Measurements from ENCODE around the gene STBD1.

The STBD1 gene

DNA sequence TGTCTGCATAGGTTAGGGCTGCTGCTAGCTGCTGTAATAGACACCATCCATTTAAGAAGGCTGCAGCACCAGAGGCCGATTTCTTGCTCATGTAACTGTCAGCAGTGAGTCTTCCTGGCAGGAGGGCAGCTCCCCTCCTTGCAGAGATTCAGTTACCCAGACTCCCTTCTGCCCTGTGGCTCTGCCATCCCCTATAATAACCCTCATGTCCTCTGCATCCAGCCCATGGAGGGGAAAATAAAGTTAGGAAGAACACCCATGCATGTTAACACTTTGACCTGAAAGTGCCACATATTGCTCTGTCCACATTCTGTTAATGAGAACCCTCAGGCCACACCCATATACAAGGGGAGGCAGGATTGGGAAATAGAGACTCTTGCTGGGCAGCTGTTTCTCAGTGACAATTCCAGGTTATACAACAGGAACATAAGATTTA is 5.4 kb downstream of the STBD1 start:
- no peak overlapping the region for H2AFZ ChIP-seq (ENCODE audit: insufficient read depth, low read length, poor library complexity)
- peaks cover 3 to 4% of the 10 kb centered on the region in 2 experiments for H3K36me3 ChIP-seq (ENCODE audit: control insufficient read depth in 1 of 2, insufficient read depth in 2 of 2, low read length in 2 of 2)
- H3K79me2 ChIP-seq (ENCODE audit: control insufficient read depth, insufficient read depth, low read length, poor library complexity): peaks cover under 1% of the 10 kb centered on the region
- no peak overlapping the region for H2BK120ac ChIP-seq (ENCODE audit: insufficient read depth, low read length, poor library complexity)
- no peak overlapping the region for H3K9ac ChIP-seq (ENCODE audit: low read length)
- H3K4ac ChIP-seq (ENCODE audit: low read depth, low read length): no peak overlapping the region
- H3K79me1 ChIP-seq (ENCODE audit: low read length): peaks cover 2% of the 10 kb centered on the region
- H4K8ac ChIP-seq (ENCODE audit: low read depth, low read length): no peak overlapping the region
- no peak overlapping the region for H4K12ac ChIP-seq (ENCODE audit: low read depth, low read length)
- no peak overlapping the region for H3K18ac ChIP-seq (ENCODE audit: low read length)
- no peak overlapping the region for H3K14ac ChIP-seq (ENCODE audit: low read length)
- no peak overlapping the region for H2BK5ac ChIP-seq (ENCODE audit: low read depth, low read length, poor library complexity)
- peaks cover 6% of the 10 kb centered on the region in 2 experiments for H3K4me1 ChIP-seq (ENCODE audit: control insufficient read depth in 1 of 2, insufficient read depth in 2 of 2, low read length in 2 of 2)
- H3K23ac ChIP-seq (ENCODE audit: low read length): no peak overlapping the region
- no peak overlapping the region for H3K4me3 ChIP-seq (ENCODE audit: low read depth, low read length)
- no peak overlapping the region for H2AK5ac ChIP-seq (ENCODE audit: low read length)
- peaks cover 4% of the 10 kb centered on the region for H3K9me3 ChIP-seq (ENCODE audit: insufficient read depth, low read depth, low read length)
- no peak overlapping the region for H3K27ac ChIP-seq (ENCODE audit: low read depth, low read length)
- H3K27me3 ChIP-seq (ENCODE audit: insufficient read depth, low read length): no peaks in the 10 kb centered on the region
- no peak overlapping the region for H2BK12ac ChIP-seq (ENCODE audit: low read length)
- peak in 1 of 2 donors; percentile 52 for DNase-seq
- no peak overlapping the region for H4K91ac ChIP-seq (ENCODE audit: low read depth, low read length)
- no peak overlapping the region for H3K4me2 ChIP-seq (ENCODE audit: low read length)
- no CpG with 5 or more reads among the region's 1 CpG for WGBS (ENCODE audit: extremely low coverage, insufficient coverage, insufficient read length)

- H3K18ac ChIP-seq (ENCODE audit: low read length): no peak overlapping the region
- no peak overlapping the region for H2BK5ac ChIP-seq (ENCODE audit: low read depth, low read length, poor library complexity)
- H2BK12ac ChIP-seq (ENCODE audit: low read length): no peak overlapping the region
- no peak overlapping the region for H3K4me2 ChIP-seq (ENCODE audit: low read length)
- H3K9me3 ChIP-seq (ENCODE audit: insufficient read depth, low read depth, low read length): peaks cover 4% of the 10 kb centered on the region
- H3K27ac ChIP-seq (ENCODE audit: low read depth, low read length): no peak overlapping the region
- H4K8ac ChIP-seq (ENCODE audit: low read depth, low read length): no peak overlapping the region
- peaks cover 1 to 2% of the 10 kb centered on the region in 2 experiments for H3K4me1 ChIP-seq (ENCODE audit: control insufficient read depth in 1 of 2, insufficient read depth in 2 of 2, low read length in 2 of 2)
- no peak overlapping the region for H4K91ac ChIP-seq (ENCODE audit: low read depth, low read length)
- H3K36me3 ChIP-seq (ENCODE audit: control insufficient read depth in 1 of 2, insufficient read depth in 2 of 2, low read length in 2 of 2): peaks cover 3 to 4% of the 10 kb centered on the region in 2 experiments
- H2AK5ac ChIP-seq (ENCODE audit: low read length): no peak overlapping the region
- H3K4ac ChIP-seq (ENCODE audit: low read depth, low read length): no peak overlapping the region
- no peaks in the 10 kb centered on the region for H3K27me3 ChIP-seq (ENCODE audit: insufficient read depth, low read length)
- no peak overlapping the region for H3K14ac ChIP-seq (ENCODE audit: low read length)
- no peak overlapping the region for H3K23ac ChIP-seq (ENCODE audit: low read length)
- H3K79me2 ChIP-seq (ENCODE audit: control insufficient read depth, insufficient read depth, low read length, poor library complexity): no peaks in the 10 kb centered on the region
- no peak overlapping the region for H4K12ac ChIP-seq (ENCODE audit: low read depth, low read length)
- H3K79me1 ChIP-seq (ENCODE audit: low read length): no peaks in the 10 kb centered on the region
- H3K9ac ChIP-seq (ENCODE audit: low read length): no peak overlapping the region
- no peak for DNase-seq
- no CpG with 5 or more reads among the region's 1 CpG for WGBS (ENCODE audit: extremely low coverage, insufficient coverage, insufficient read length)
- no peak overlapping the region for H3K4me3 ChIP-seq (ENCODE audit: low read depth, low read length)
- H2AFZ ChIP-seq (ENCODE audit: insufficient read depth, low read length, poor library complexity): no peak overlapping the region
- no peak overlapping the region for H2BK120ac ChIP-seq (ENCODE audit: insufficient read depth, low read length, poor library complexity)
Observed at GRCh38 chr4:76312457-76312856, 5.9 kb downstream of the STBD1 start.

DNA sequence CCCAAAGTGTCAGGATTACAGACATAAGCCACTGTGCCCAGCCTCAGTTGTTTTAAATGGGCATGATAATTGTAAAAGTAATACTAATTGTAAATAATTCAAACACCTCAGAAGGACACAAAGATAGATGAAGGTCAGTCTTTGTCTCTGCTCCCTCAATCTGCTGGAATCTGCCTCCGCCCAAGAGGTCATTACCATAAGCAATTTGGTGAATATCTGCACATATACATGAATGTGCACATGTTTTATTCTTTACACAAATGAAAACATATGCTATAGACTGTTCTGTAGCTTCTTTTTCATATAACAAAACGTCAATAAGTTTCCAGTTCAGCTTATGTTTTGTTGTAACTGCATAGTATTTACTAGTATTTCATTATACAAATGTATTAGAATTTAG is 7.0 kb downstream of the STBD1 start:
- no peak overlapping the region for H2AFZ ChIP-seq (ENCODE audit: insufficient read depth, low read length, poor library complexity)
- no peak overlapping the region for H3K4me2 ChIP-seq (ENCODE audit: low read length)
- H3K14ac ChIP-seq (ENCODE audit: low read length): no peak overlapping the region
- H3K9me3 ChIP-seq (ENCODE audit: insufficient read depth, low read depth, low read length): peaks cover 4% of the 10 kb centered on the region
- no peaks in the 10 kb centered on the region for H3K27me3 ChIP-seq (ENCODE audit: insufficient read depth, low read length)
- no peak overlapping the region for H3K4me3 ChIP-seq (ENCODE audit: low read depth, low read length)
- peaks cover 3 to 4% of the 10 kb centered on the region in 2 experiments for H3K36me3 ChIP-seq (ENCODE audit: control insufficient read depth in 1 of 2, insufficient read depth in 2 of 2, low read length in 2 of 2)
- H2BK120ac ChIP-seq (ENCODE audit: insufficient read depth, low read length, poor library complexity): no peak overlapping the region
- H2BK5ac ChIP-seq (ENCODE audit: low read depth, low read length, poor library complexity): no peak overlapping the region
- peaks cover 0 to 1% of the 10 kb centered on the region in 2 experiments for H3K4me1 ChIP-seq (ENCODE audit: control insufficient read depth in 1 of 2, insufficient read depth in 2 of 2, low read length in 2 of 2)
- no peak overlapping the region for H4K8ac ChIP-seq (ENCODE audit: low read depth, low read length)
- WGBS (ENCODE audit: extremely low coverage, insufficient coverage, insufficient read length): no CpG with 5 or more reads among the region's 2 CpGs
- H2AK5ac ChIP-seq (ENCODE audit: low read length): no peak overlapping the region
- no peaks in the 10 kb centered on the region for H3K79me1 ChIP-seq (ENCODE audit: low read length)
- H4K12ac ChIP-seq (ENCODE audit: low read depth, low read length): no peak overlapping the region
- H4K91ac ChIP-seq (ENCODE audit: low read depth, low read length): no peak overlapping the region
- no peak overlapping the region for H3K23ac ChIP-seq (ENCODE audit: low read length)
- no peak overlapping the region for H3K18ac ChIP-seq (ENCODE audit: low read length)
- H3K4ac ChIP-seq (ENCODE audit: low read depth, low read length): no peak overlapping the region
- no peak overlapping the region for H3K9ac ChIP-seq (ENCODE audit: low read length)
- H2BK12ac ChIP-seq (ENCODE audit: low read length): no peak overlapping the region
- DNase-seq: no peak
- no peaks in the 10 kb centered on the region for H3K79me2 ChIP-seq (ENCODE audit: control insufficient read depth, insufficient read depth, low read length, poor library complexity)
- H3K27ac ChIP-seq (ENCODE audit: low read depth, low read length): no peak overlapping the region

DNA sequence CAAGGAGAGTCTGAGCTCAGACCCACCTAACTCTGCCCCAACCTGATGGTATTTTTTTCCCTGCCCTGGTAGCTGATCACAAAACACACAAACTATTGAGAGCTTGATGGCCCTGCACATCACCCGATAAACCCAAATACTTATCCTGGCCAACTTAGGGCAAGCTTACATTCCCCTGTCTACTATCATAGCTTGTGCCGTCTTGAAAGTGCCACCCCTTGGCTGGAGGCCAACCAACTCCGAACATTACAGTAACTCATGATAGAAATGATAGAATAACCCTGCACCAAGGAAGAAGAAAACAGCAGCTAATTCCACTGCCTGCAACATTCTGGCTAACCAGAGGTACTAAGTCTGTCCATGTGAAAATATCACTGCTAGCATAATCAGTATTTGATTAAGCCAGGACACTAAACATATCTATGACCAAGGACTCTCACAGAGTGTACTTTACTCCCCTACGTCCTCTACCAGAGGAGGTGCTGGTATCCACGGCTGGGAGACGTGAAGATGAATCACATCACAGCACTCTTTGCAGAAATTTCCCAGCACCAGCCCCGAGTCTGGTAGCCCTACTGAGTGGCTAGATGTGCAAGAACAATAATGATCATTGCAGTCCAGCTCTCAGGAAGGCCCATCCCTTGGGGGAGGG is 8.9 kb downstream of the STBD1 start:
- H3K79me1 ChIP-seq (ENCODE audit: low read length): no peaks in the 10 kb centered on the region
- H3K27ac ChIP-seq (ENCODE audit: low read depth, low read length): no peak overlapping the region
- H4K91ac ChIP-seq (ENCODE audit: low read depth, low read length): no peak overlapping the region
- no peak for DNase-seq
- no peak overlapping the region for H3K4me2 ChIP-seq (ENCODE audit: low read length)
- no peak overlapping the region for H2BK12ac ChIP-seq (ENCODE audit: low read length)
- H3K4me3 ChIP-seq (ENCODE audit: low read depth, low read length): no peak overlapping the region
- no peak overlapping the region for H3K9ac ChIP-seq (ENCODE audit: low read length)
- H3K36me3 ChIP-seq (ENCODE audit: control insufficient read depth in 1 of 2, insufficient read depth in 2 of 2, low read length in 2 of 2): no peaks in the 10 kb centered on the region
- no peak overlapping the region for H2BK120ac ChIP-seq (ENCODE audit: insufficient read depth, low read length, poor library complexity)
- H3K23ac ChIP-seq (ENCODE audit: low read length): no peak overlapping the region
- no peak overlapping the region for H4K12ac ChIP-seq (ENCODE audit: low read depth, low read length)
- H3K4me1 ChIP-seq (ENCODE audit: control insufficient read depth in 1 of 2, insufficient read depth in 2 of 2, low read length in 2 of 2): no peaks in the 10 kb centered on the region
- H3K4ac ChIP-seq (ENCODE audit: low read depth, low read length): no peak overlapping the region
- no peak overlapping the region for H4K8ac ChIP-seq (ENCODE audit: low read depth, low read length)
- peaks cover 4% of the 10 kb centered on the region for H3K9me3 ChIP-seq (ENCODE audit: insufficient read depth, low read depth, low read length)
- H3K79me2 ChIP-seq (ENCODE audit: control insufficient read depth, insufficient read depth, low read length, poor library complexity): no peaks in the 10 kb centered on the region
- H3K18ac ChIP-seq (ENCODE audit: low read length): no peak overlapping the region
- no peaks in the 10 kb centered on the region for H3K27me3 ChIP-seq (ENCODE audit: insufficient read depth, low read length)
- H2AFZ ChIP-seq (ENCODE audit: insufficient read depth, low read length, poor library complexity): no peak overlapping the region
- H2AK5ac ChIP-seq (ENCODE audit: low read length): no peak overlapping the region
- no CpG with 5 or more reads among the region's 7 CpGs for WGBS (ENCODE audit: extremely low coverage, insufficient coverage, insufficient read length)
- H2BK5ac ChIP-seq (ENCODE audit: low read depth, low read length, poor library complexity): no peak overlapping the region
- no peak overlapping the region for H3K14ac ChIP-seq (ENCODE audit: low read length)
